CD4-positive, alpha-beta T cell (primary cell): ENCODE measurements around the gene ARHGEF4. TPM values are rescaled to one million over a fixed set of nuclear protein-coding genes. Genes with fewer than 3 reads are reported as not detected.

ENCODE experiments used
- ATAC-seq: fragments of 200-7000 bp; cut with Tn5 transposase; one replicate; pipeline ENCODE4 v1.10.0; 2022; ENCODE audit warnings: mild to moderate bottlenecking; ENCODE audit not compliant: poor library complexity
- CTCF ChIA-PET: fragments of 350-600 bp; sonication (Branson Sonifier 250); formaldehyde crosslinking; loops from one replicate; lab custom pipeline; 2021; ENCODE audit warnings: antibody characterized with exemption, inconsistent platforms; lab: Charles Lee
- POLR2A ChIA-PET: fragments of 350-600 bp; sonication (Branson Sonifier 250); formaldehyde crosslinking; loops from one replicate; lab custom pipeline; 2021; ENCODE audit warnings: antibody characterized with exemption, inconsistent platforms; lab: Charles Lee
- DNase-seq, 14 experiments: peaks; one replicate each; pipeline ENCODE4 v3.0.0-alpha.2; 2013 to 2020; ENCODE audit warnings: mixed read lengths in 2 of 14
- H3K27ac ChIP-seq, 2 donors: one replicate each; pipeline versions ENCODE4 v1.5.1 to v1.7.0; 2013; ENCODE audit warnings: low read length in 2 of 2, low read depth in 1 of 2, mild to moderate bottlenecking in 1 of 2
- H3K27me3 ChIP-seq, 2 experiments: 1 replicate in 1 of 2; 2 replicates in 1 of 2; pipeline versions ENCODE4 v1.6.1 to v1.7.0; 2013; ENCODE audit warnings: low read length in 2 of 2, control low read depth in 1 of 2, mild to moderate bottlenecking in 1 of 2, moderate library complexity in 1 of 2; ENCODE audit not compliant: insufficient read depth in 2 of 2, control insufficient read depth in 1 of 2
- H3K36me3 ChIP-seq: one replicate; pipeline ENCODE4 v1.6.1; 2013; ENCODE audit warnings: low read length, control low read depth; ENCODE audit not compliant: insufficient read depth
- H3K4me1 ChIP-seq: one replicate; pipeline ENCODE4 v1.6.1; 2013; ENCODE audit warnings: low read length, control low read depth; ENCODE audit not compliant: insufficient read depth
- H3K4me3 ChIP-seq: one replicate; pipeline ENCODE4 v1.5.1; 2013; ENCODE audit warnings: mild to moderate bottlenecking, low read length, moderate library complexity
- H3K9me3 ChIP-seq, 2 experiments: 1 replicate in 1 of 2; 2 replicates in 1 of 2; pipeline versions ENCODE4 v1.6.1 to v1.7.0; 2013; ENCODE audit warnings: low read length in 2 of 2, mild to moderate bottlenecking in 2 of 2, control low read depth in 1 of 2, moderate library complexity in 1 of 2; ENCODE audit not compliant: control insufficient read depth in 1 of 2, insufficient read depth in 1 of 2
- H3K27ac Mint-ChIP-seq: one replicate; pipeline ENCODE4 v1.8.0; 2020; ENCODE audit warnings: mixed read lengths
- H3K27me3 Mint-ChIP-seq: one replicate; pipeline ENCODE4 v1.8.0; 2021; ENCODE audit warnings: mixed read lengths
- H3K36me3 Mint-ChIP-seq: one replicate; pipeline ENCODE4 v1.8.0; 2021; ENCODE audit warnings: low read depth, mixed read lengths
- H3K4me1 Mint-ChIP-seq: one replicate; pipeline ENCODE4 v1.8.0; 2021; ENCODE audit warnings: low read depth, mixed read lengths
- H3K4me3 Mint-ChIP-seq: one replicate; pipeline ENCODE4 v1.8.0; 2020; ENCODE audit warnings: mild to moderate bottlenecking, mixed read lengths
- H3K9me3 Mint-ChIP-seq: one replicate; pipeline ENCODE4 v1.8.0; 2020; ENCODE audit warnings: mixed read lengths
- intact Hi-C, 2 experiments: fragments of 100-400 bp; cut with DNase I in 1 of 2; cut with micrococcal nuclease in 1 of 2; formaldehyde crosslinking; loops; one replicate each; pipeline versions ENCODE4 v1.15.1 to v1.9.0; 2023 to 2025; cut with DNase I, micrococcal nuclease
- total RNA-seq, 174 experiments: library from RNA in 2 of 174; stranded (reverse) in 2 of 174; gene quantifications; one replicate each; pipeline ENCODE4 v1.2.3 and lab custom pipeline; 2021 to 2026
- TF ChIP-seq, protein P1 (sequence below): fragments of 200-600 bp; IDR thresholded peaks from one replicate; pipeline ENCODE4 v1.8.0; 2022; ENCODE audit warnings: antibody characterized with exemption, mild to moderate bottlenecking

The ARHGEF4 gene
- total RNA-seq, 2 experiments from 2014 or later, result 3.6 to 4.1 TPM

DNA sequence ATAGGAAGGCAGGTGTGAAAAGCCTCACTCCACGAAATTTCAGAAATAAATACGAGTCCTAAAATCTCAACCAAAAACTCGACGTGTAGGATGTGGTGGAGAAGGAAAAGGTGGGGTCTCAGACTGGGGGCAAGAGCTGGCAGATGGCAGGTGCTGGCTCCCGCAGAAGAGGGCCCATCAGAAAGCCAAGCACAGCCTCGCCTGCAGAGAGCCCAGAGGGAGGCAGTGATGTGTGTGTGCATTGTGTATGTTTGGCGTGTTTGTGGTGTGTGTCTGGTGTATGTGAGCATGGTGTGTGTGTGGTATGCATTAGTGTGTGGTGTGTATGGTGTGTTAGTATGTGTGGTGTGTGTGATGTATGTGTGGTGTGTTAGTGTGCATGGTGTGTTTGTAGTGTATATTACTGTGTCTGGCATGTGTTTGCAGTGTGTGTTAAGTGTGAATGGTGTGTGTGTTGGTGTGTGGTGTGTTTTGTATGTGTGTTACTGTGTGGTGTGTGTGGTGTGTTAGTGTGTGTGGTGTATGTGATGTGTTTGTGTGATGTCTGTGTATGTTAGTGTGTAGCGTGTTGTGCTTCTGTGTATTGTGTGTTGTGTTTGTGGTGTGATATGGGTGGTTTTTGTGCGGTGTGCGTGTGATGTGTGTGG lies 140.0 kb downstream of the ARHGEF4 start:
- no peaks in the 10 kb centered on the region for H3K4me1 Mint-ChIP-seq
- no peak overlapping the region for H3K27ac Mint-ChIP-seq
- peaks cover 5% of the 10 kb centered on the region for H3K9me3 Mint-ChIP-seq
- Histone ChIP-seq H3K27me3 (peaks cover 0 to 3% of the 10 kb centered on the region in 2 experiments), H3K4me3 (no peak overlapping the region), H3K27ac (no peak overlapping the region), H3K4me1 (no peaks in the 10 kb centered on the region), H3K36me3 (no peaks in the 10 kb centered on the region), H3K9me3 (peaks cover 6 to 15% of the 10 kb centered on the region in 2 experiments)
- TF ChIP-seq, protein P1, sequence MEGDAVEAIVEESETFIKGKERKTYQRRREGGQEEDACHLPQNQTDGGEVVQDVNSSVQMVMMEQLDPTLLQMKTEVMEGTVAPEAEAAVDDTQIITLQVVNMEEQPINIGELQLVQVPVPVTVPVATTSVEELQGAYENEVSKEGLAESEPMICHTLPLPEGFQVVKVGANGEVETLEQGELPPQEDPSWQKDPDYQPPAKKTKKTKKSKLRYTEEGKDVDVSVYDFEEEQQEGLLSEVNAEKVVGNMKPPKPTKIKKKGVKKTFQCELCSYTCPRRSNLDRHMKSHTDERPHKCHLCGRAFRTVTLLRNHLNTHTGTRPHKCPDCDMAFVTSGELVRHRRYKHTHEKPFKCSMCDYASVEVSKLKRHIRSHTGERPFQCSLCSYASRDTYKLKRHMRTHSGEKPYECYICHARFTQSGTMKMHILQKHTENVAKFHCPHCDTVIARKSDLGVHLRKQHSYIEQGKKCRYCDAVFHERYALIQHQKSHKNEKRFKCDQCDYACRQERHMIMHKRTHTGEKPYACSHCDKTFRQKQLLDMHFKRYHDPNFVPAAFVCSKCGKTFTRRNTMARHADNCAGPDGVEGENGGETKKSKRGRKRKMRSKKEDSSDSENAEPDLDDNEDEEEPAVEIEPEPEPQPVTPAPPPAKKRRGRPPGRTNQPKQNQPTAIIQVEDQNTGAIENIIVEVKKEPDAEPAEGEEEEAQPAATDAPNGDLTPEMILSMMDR, result no peak
- H3K27me3 Mint-ChIP-seq, result no peaks in the 10 kb centered on the region
- DNase-seq (no peak), ATAC-seq (no peak)
- POLR2A ChIA-PET, result no interaction called here
- H3K36me3 Mint-ChIP-seq, result no peaks in the 10 kb centered on the region
- intact Hi-C loops, result no loop called here
- CTCF ChIA-PET, result no interaction called here
- H3K4me3 Mint-ChIP-seq, result no peak overlapping the region

DNA sequence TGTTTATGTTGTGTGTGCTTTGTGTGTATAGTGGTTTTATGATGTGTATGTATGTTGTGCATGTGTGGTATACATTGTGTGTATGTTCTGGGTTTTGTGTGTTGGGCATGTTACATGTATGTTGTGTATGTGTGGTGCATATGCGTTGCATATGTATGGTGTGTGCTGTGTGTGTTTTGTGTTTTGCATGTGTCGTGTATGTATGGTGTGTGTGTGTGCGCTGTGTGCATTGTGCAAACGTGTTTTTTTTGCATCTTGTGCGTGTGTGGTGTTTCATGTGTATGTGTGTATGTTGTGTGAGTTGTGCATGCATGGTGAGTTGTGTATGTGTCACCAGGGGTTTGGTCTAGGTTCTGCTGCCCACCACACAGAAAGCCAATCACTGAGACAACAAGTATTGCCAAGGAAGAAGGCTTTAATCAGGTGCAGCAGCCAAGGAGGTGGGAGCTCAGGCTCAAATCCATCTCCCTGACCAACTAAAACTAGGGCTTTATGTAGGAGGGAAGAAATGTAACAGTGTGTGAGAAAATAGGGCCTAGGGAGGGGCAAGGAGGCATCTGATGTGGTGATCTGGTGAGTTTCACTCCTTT lies 140.8 kb downstream of the ARHGEF4 start:
- DNase-seq (no peak), ATAC-seq (no peak)
- H3K27me3 ChIP-seq, result peaks cover 0 to 3% of the 10 kb centered on the region in 2 experiments
- no peak overlapping the region for H3K27ac ChIP-seq
- CTCF ChIA-PET, result no interaction called here
- POLR2A ChIA-PET, result no interaction called here
- Mint-ChIP-seq H3K4me1 (no peaks in the 10 kb centered on the region), H3K4me3 (no peak overlapping the region), H3K27me3 (no peaks in the 10 kb centered on the region), H3K27ac (no peak overlapping the region), H3K9me3 (peaks cover 5% of the 10 kb centered on the region), H3K36me3 (no peaks in the 10 kb centered on the region)
- H3K4me1 ChIP-seq, result no peaks in the 10 kb centered on the region
- H3K9me3 ChIP-seq, result peaks cover 6 to 15% of the 10 kb centered on the region in 2 experiments
- TF ChIP-seq, protein P1, result no peak
- intact Hi-C loops, result no loop called here
- H3K36me3 ChIP-seq, result no peaks in the 10 kb centered on the region
- H3K4me3 ChIP-seq, result no peak overlapping the region

DNA sequence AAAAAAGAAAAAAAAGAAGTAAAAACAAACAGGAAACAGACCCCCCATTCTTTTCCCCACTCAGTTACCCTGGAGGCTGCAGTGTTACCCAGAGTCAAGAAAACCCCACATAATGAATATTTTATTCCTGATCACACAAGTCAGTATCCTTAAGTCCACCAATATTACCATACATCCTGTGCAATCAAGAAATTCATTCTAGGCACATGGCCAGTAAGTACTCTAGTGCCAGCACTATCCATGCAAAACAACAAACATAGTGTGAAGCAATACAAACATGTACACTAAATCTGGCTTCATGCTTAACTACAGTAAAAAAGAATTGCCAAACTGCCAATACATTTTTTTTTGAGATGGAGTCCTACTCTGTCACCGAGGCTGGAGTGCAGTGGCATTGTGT lies 145.0 kb downstream of the ARHGEF4 start:
- no peak overlapping the region for H3K27ac Mint-ChIP-seq
- H3K36me3 Mint-ChIP-seq, result no peaks in the 10 kb centered on the region
- CTCF ChIA-PET, result no interaction called here
- DNase-seq, result no peak
- Histone ChIP-seq H3K36me3 (no peaks in the 10 kb centered on the region), H3K4me1 (no peaks in the 10 kb centered on the region), H3K27ac (no peak overlapping the region), H3K4me3 (no peak overlapping the region), H3K27me3 (peaks cover 0 to 3% of the 10 kb centered on the region in 2 experiments), H3K9me3 (peaks cover 6 to 11% of the 10 kb centered on the region in 2 experiments)
- no peak for ATAC-seq
- no peaks in the 10 kb centered on the region for H3K4me1 Mint-ChIP-seq
- H3K4me3 Mint-ChIP-seq, result no peak overlapping the region
- H3K27me3 Mint-ChIP-seq, result no peaks in the 10 kb centered on the region
- H3K9me3 Mint-ChIP-seq, result peaks cover 5% of the 10 kb centered on the region
- TF ChIP-seq, protein P1, result no peak
- intact Hi-C loops, result no loop called here
- POLR2A ChIA-PET, result no interaction called here
